Endothelial cell of umbilical vein (primary cell): Measurements from ENCODE around the gene PRB3. TPM values are rescaled to one million over a fixed set of nuclear protein-coding genes. Genes with fewer than 3 reads are reported as not detected.

Experiments used
- BruUV-seq: library from RNA; stranded (reverse); fragments of 400-500 nt; replicated peaks from 2 replicates; lab custom pipeline; 2021; lab: Mats Ljungman, UMichigan
- CTCF ChIA-PET: fragments of 300-600, 350-600 bp; sonication (Branson Sonifier 250); formaldehyde crosslinking; loops from one replicate; lab custom pipeline; 2021; ENCODE audit warnings: antibody characterized with exemption, inconsistent platforms; lab: Charles Lee
- POLR2A ChIA-PET: fragments of 300-600, 350-600 bp; sonication (Branson Sonifier 250); formaldehyde crosslinking; loops from one replicate; lab custom pipeline; 2021; ENCODE audit warnings: antibody characterized with exemption, inconsistent platforms; lab: Charles Lee
- DNase-seq: peaks from one replicate; pipeline ENCODE4 v3.0.0-alpha.2; 2011; ENCODE audit warnings: low read depth, low spot score
- FAIRE-seq: peaks from 2 replicates; lab custom pipeline; 2011; peaks lifted over from hg19 to GRCh38; lab: Jason Lieb, UNC
- H2AFZ ChIP-seq: 2 replicates; pipeline ENCODE4 v1.6.0; 2012; ENCODE audit warnings: low read depth, low read length, control low read depth, inconsistent platforms
- H3K27ac ChIP-seq: 2 replicates; pipeline ENCODE4 v1.5.1; 2011; ENCODE audit warnings: low read depth, mild to moderate bottlenecking, control low read depth, low read length, moderate library complexity; ENCODE audit not compliant: insufficient read depth
- H3K27me3 ChIP-seq, 2 experiments: 2 replicates each; pipeline versions ENCODE4 v1.6.0 to v1.6.1; 2011; ENCODE audit warnings: low read length in 2 of 2, mixed read lengths in 1 of 2; ENCODE audit not compliant: control insufficient read depth in 2 of 2, insufficient read depth in 2 of 2
- H3K36me3 ChIP-seq, 2 experiments: 2 replicates in 1 of 2; 3 replicates in 1 of 2; pipeline ENCODE4 v1.5.1; 2011; ENCODE audit warnings: low read length in 2 of 2, mild to moderate bottlenecking in 1 of 2, moderate library complexity in 1 of 2; ENCODE audit not compliant: control insufficient read depth in 2 of 2, insufficient read depth in 2 of 2; ENCODE audit errors: extremely low read depth in 1 of 2
- H3K4me1 ChIP-seq: 3 replicates; pipeline ENCODE4 v1.5.1; 2011; ENCODE audit warnings: mild to moderate bottlenecking, low read length; ENCODE audit not compliant: control insufficient read depth, insufficient read depth; ENCODE audit errors: extremely low read depth
- H3K4me2 ChIP-seq: 2 replicates; pipeline ENCODE4 v1.6.1; 2011; ENCODE audit warnings: low read length, control low read depth, mixed read lengths; ENCODE audit not compliant: insufficient read depth
- H3K4me3 ChIP-seq, 3 experiments: fragments of 200-600 bp in 1 of 3; sonication (generic), shearing (Covaris generic) in 1 of 3; replicated peaks in 1 of 3; 2 replicates each; pipeline ENCODE4 v1.5.1; 2011 to 2016; ENCODE audit warnings: control low read depth in 3 of 3, low read length in 3 of 3, mild to moderate bottlenecking in 2 of 3, inconsistent platforms in 1 of 3, low read depth in 1 of 3, moderate library complexity in 1 of 3; ENCODE audit not compliant: insufficient read depth in 1 of 3
- H3K79me2 ChIP-seq: 2 replicates; pipeline ENCODE4 v1.6.0; 2012; ENCODE audit warnings: low read length, inconsistent platforms; ENCODE audit not compliant: control insufficient read depth, insufficient read depth
- H3K9ac ChIP-seq: replicated peaks from 2 replicates; pipeline ENCODE3; 2011; ENCODE audit warnings: low read length, control low read depth; ENCODE audit not compliant: insufficient read depth; ENCODE audit errors: extremely low read depth
- H3K9me1 ChIP-seq: replicated peaks from 3 replicates; pipeline ENCODE4 v1.6.0; 2011; ENCODE audit warnings: mild to moderate bottlenecking, low read length; ENCODE audit not compliant: control insufficient read depth, insufficient read depth; ENCODE audit errors: extremely low read depth
- H3K9me3 ChIP-seq: replicated peaks from 2 replicates; pipeline ENCODE4 v1.5.1; 2012; ENCODE audit warnings: low read length, inconsistent platforms; ENCODE audit not compliant: control insufficient read depth, insufficient read depth
- H4K20me1 ChIP-seq: replicated peaks from 2 replicates; pipeline ENCODE3; 2011; ENCODE audit warnings: mild to moderate bottlenecking, low read length; ENCODE audit not compliant: control insufficient read depth, insufficient read depth; ENCODE audit errors: extremely low read depth
- FOS ChIP-seq: IDR thresholded peaks from 2 replicates; pipeline ENCODE4 v1.6.1; 2011; ENCODE audit warnings: mild to moderate bottlenecking, low read length, moderate library complexity, borderline replicate concordance; ENCODE audit not compliant: insufficient read depth
- GATA2 ChIP-seq: IDR thresholded peaks from 2 replicates; pipeline ENCODE4 v1.7.0; 2011; ENCODE audit warnings: low read depth, mild to moderate bottlenecking, moderate library complexity, mixed read lengths, low read length; ENCODE audit not compliant: insufficient read length, insufficient read depth
- JUN ChIP-seq: IDR thresholded peaks from 2 replicates; pipeline ENCODE4 v1.6.1; 2011; ENCODE audit warnings: borderline replicate concordance, low read depth; ENCODE audit not compliant: insufficient read length, insufficient read depth
- POLR2A ChIP-seq: IDR thresholded peaks from 2 replicates; pipeline ENCODE4 v1.6.1; 2012; ENCODE audit warnings: low read depth, mild to moderate bottlenecking, control low read depth, low read length
- dilution Hi-C: fragments of 300-500 bp; cut with MboI; formaldehyde crosslinking; loops from one replicate; pipeline ENCODE4 v1.15.0; 2019; ENCODE audit warnings: low sequenced_read_pairs; ENCODE audit not compliant: extremely low pct_ligation_motif_present
- intact Hi-C: fragments of 100-400 bp; cut with micrococcal nuclease; formaldehyde crosslinking; loops from one replicate; pipeline ENCODE4 v1.10.0; 2022
- polyA plus RNA-seq, 4 experiments: library from polyadenylated mRNA; depleted of rRNA in 3 of 4; stranded (reverse) in 3 of 4; unstranded in 1 of 4; fragments of >200 nt; gene quantifications; 2 replicates each; pipeline versions ENCODE4 v1.2.1 to v1.2.3, GENCODE V29; 2011 to 2012; ENCODE audit warnings: missing spikeins in 1 of 4
- total RNA-seq: library from RNA; stranded (reverse); gene quantifications from 2 replicates; pipeline ENCODE4 v1.2.3, GENCODE V29; 2021
- TF ChIP-seq, protein P1 (sequence below): IDR thresholded peaks from 2 replicates; pipeline ENCODE4 v1.6.1; 2011; ENCODE audit not compliant: insufficient read depth, insufficient read length

The PRB3 gene
- total and polyA plus RNA-seq, 2 donors (not counting 3 experiments of a cell fraction or from before 2014, with no cell fraction given): not detected

DNA sequence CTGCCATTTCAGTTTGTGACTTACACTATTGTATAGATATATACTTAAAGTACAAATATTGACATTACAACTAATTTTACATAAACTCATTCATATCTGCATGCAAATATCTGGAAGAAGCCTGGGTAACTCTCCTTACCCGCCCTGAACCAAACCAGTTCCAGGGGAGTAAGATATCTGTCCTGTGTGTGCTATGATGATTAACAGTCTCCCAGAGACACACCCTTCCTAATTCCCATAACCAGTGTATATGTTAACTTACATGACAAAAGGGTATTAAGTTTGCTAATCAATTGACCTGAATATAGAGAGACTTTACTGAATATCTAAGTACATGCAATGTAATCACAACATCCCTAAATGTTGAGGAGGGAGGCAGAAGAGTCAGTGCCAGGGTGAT is 23.0 kb downstream of the PRB3 start:
- H3K36me3 ChIP-seq: no peaks in the 10 kb centered on the region
- dilution Hi-C loops: loop anchor here (25.0 kb wide), 1 partner anchor 241 kb away; no protein-coding TSS in a partner anchor
- DNase-seq: no peak
- H3K27ac ChIP-seq: no peak overlapping the region
- intact Hi-C loops: no loop called here
- no TSS peak for BruUV-seq
- no peak for FAIRE-seq
- H3K27me3 ChIP-seq: peaks cover 0 to 2% of the 10 kb centered on the region in 2 experiments
- H4K20me1 ChIP-seq: no peaks in the 10 kb centered on the region
- H2AFZ ChIP-seq: no peak overlapping the region
- H3K79me2 ChIP-seq: no peaks in the 10 kb centered on the region
- ChIA-PET POLR2A (no interaction called here), CTCF (no interaction called here)
- no peak overlapping the region for H3K9ac ChIP-seq
- no peak overlapping the region for H3K4me2 ChIP-seq
- H3K4me1 ChIP-seq: no peaks in the 10 kb centered on the region
- TF ChIP-seq FOS: no peak
- no peaks in the 10 kb centered on the region for H3K9me3 ChIP-seq
- no peak overlapping the region for H3K4me3 ChIP-seq
- H3K9me1 ChIP-seq: no peaks in the 10 kb centered on the region

DNA sequence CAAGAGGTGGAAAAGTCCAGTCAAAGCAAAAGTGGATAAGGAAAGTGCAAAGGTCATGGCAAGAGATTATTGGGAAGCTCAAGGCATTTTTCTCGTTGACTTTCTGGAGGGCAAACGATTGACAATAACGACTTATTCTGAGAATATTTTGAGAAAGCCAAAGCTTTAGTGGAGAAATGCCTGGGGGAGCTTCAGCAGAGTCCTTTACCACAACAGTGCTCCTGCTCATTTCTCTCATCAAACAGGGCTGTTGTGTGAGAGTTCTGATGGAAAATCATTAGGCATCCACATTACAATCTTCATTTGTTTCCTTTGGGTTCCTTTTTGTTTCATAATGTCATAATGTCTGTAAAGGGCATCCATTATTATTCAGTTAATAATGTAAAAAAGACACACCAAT is 26.9 kb downstream of the PRB3 start:
- Histone ChIP-seq H3K4me2 (no peak overlapping the region), H3K4me1 (no peaks in the 10 kb centered on the region), H4K20me1 (no peaks in the 10 kb centered on the region), H3K9me3 (no peaks in the 10 kb centered on the region), H3K4me3 (no peak overlapping the region), H3K36me3 (no peaks in the 10 kb centered on the region), H3K9ac (no peak overlapping the region), H3K9me1 (no peaks in the 10 kb centered on the region), H2AFZ (no peak overlapping the region), H3K27ac (no peak overlapping the region), H3K27me3 (peaks cover 0 to under 1% of the 10 kb centered on the region in 2 experiments), H3K79me2 (no peaks in the 10 kb centered on the region)
- no TSS peak for BruUV-seq
- DNase-seq (no peak), FAIRE-seq (no peak)
- CTCF ChIA-PET: interaction anchor here (1.2 kb wide), 1 partner anchor 24 kb away, joined by 3 read pairs; no protein-coding TSS in a partner anchor
- intact Hi-C loops: no loop called here
- POLR2A ChIA-PET: no interaction called here
- TF ChIP-seq, protein P1, sequence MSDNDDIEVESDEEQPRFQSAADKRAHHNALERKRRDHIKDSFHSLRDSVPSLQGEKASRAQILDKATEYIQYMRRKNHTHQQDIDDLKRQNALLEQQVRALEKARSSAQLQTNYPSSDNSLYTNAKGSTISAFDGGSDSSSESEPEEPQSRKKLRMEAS: no peak
- TF ChIP-seq GATA2 (no peak), POLR2A (no peak), FOS (no peak), JUN (no peak)
- dilution Hi-C loops: loop anchor here (25.0 kb wide), 1 partner anchor 245 kb away; no protein-coding TSS in a partner anchor
